ENCODE measurements around the gene ARSJ.

GRCh38 chr4:113998531-113998930 is 19.1 kb upstream of the ARSJ start:
- TF ChIP-seq CTCF (conservative IDR thresholded peaks at IDR 0.05; ENCODE audit: low read depth, low read length): no peak
- TF ChIP-seq EZH2 (IDR thresholded peaks at IDR 0.05; ENCODE audit: borderline replicate concordance, low read depth, low read length, poor library complexity, severe bottlenecking): no peak
